ENCODE measurements around the gene OTUD3.
"Not testable (repeated sequence)": the region's sequence is repeated elsewhere in the genome, so short reads cannot be mapped to it uniquely, and the experiment has no call there.

OTUD3 gene

GRCh38 chr1:19862944-19863343, 19.3 kb upstream of the OTUD3 start:
- H3K27ac ChIP-seq = no peak overlapping the region
- H3K27me3 ChIP-seq = peaks cover 0 to 11% of the 10 kb centered on the region in 2 donors
- no peaks in the 10 kb centered on the region for H3K4me1 ChIP-seq
- TF ChIP-seq, protein P1, sequence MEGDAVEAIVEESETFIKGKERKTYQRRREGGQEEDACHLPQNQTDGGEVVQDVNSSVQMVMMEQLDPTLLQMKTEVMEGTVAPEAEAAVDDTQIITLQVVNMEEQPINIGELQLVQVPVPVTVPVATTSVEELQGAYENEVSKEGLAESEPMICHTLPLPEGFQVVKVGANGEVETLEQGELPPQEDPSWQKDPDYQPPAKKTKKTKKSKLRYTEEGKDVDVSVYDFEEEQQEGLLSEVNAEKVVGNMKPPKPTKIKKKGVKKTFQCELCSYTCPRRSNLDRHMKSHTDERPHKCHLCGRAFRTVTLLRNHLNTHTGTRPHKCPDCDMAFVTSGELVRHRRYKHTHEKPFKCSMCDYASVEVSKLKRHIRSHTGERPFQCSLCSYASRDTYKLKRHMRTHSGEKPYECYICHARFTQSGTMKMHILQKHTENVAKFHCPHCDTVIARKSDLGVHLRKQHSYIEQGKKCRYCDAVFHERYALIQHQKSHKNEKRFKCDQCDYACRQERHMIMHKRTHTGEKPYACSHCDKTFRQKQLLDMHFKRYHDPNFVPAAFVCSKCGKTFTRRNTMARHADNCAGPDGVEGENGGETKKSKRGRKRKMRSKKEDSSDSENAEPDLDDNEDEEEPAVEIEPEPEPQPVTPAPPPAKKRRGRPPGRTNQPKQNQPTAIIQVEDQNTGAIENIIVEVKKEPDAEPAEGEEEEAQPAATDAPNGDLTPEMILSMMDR (IDR thresholded peaks at IDR 0.05) = no peak
- H3K4me3 ChIP-seq = no peak overlapping the region
- no peak for DNase-seq
- intact Hi-C loops (cut with DNase I; ENCODE audit: low total_unique reads) = loop anchor here (5.0 kb wide), 1 partner anchor 1511 kb away; no protein-coding TSS in a partner anchor
- H3K9me3 ChIP-seq = peaks cover 5 to 14% (median 12%) of the 10 kb centered on the region in 3 donors
- H3K36me3 ChIP-seq = no peaks in the 10 kb centered on the region

DNA sequence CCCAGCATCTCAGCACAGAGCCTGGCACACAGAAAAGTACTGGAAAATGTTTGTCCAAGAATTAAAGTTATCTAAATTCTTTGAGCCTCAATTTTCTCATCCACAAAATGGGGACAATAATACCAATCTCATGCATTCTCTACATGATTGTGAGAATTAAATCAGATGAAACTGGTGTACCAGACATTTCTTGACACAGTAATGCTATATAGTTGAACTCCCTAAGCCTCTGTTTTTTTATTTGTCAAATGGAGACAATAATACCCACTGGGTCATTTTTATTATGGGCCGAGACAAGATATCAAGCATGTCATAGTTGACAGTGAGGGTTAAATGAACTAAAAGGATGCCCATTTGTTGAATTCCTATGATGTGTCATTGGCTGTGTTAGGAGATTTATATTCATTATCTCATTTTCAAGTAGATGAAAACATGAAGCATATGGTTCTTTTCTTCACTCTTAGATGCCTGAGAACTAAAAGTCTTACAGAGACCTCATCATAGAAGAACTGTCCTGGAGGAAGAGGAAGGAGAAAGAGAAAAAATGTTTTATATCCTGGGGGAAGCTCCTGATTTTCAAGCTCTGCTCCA, 17.5 kb upstream of the OTUD3 start:
- Histone ChIP-seq H3K4me1 (no peaks in the 10 kb centered on the region), H3K9me3 (peaks cover 5 to 14% (median 12%) of the 10 kb centered on the region in 3 donors), H3K27me3 (peaks cover 0 to 21% of the 10 kb centered on the region in 2 donors), H3K36me3 (no peaks in the 10 kb centered on the region), H3K27ac (no peak overlapping the region), H3K4me3 (no peak overlapping the region)
- TF ChIP-seq, protein P1 (IDR thresholded peaks at IDR 0.05) = no peak
- intact Hi-C loops (cut with DNase I; ENCODE audit: low total_unique reads) = loop anchor here (5.0 kb wide), 1 partner anchor 1512 kb away; no protein-coding TSS in a partner anchor
- DNase-seq = no peak

GRCh38 chr1:19866029-19866428, 16.2 kb upstream of the OTUD3 start:
- no peak overlapping the region for H3K4me3 ChIP-seq
- H3K4me1 ChIP-seq = no peaks in the 10 kb centered on the region
- H3K27me3 ChIP-seq = peaks cover 0 to 23% of the 10 kb centered on the region in 2 donors
- no peak for DNase-seq
- H3K36me3 ChIP-seq = no peaks in the 10 kb centered on the region
- peaks cover 5 to 14% (median 12%) of the 10 kb centered on the region in 3 donors for H3K9me3 ChIP-seq
- TF ChIP-seq, protein P1 (IDR thresholded peaks at IDR 0.05) = no peak
- no peak overlapping the region for H3K27ac ChIP-seq
- intact Hi-C loops (cut with DNase I; ENCODE audit: low total_unique reads) = no loop called here

GRCh38 chr1:19866758-19867157, 15.4 kb upstream of the OTUD3 start:
- DNase-seq = no peak
- TF ChIP-seq, protein P1 (IDR thresholded peaks at IDR 0.05) = no peak
- H3K27ac ChIP-seq = no peak overlapping the region

DNA sequence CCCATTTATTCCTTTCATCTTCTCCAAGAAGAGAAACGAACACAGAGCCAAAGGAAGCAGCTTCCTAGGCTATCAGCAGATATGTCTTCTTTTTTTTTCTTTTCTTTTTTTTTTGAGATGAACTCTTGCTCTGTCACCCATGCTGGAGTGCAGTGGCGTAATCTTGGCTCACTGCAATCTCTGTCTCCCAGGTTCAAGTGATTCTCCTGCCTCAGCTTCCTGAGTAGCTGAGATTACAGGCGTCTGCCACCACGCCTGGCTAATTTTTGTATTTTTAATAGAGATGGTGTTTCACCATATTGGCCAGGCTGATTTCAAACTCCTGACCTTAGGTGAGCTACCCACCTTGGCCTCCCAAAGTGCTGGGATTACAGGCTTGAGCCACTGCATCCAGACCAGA, 13.6 kb upstream of the OTUD3 start:
- H3K4me1 ChIP-seq; DNase-seq; H3K27ac ChIP-seq; H3K9me3 ChIP-seq; H3K36me3 ChIP-seq; intact Hi-C loops (cut with DNase I; ENCODE audit: low total_unique reads); H3K4me3 ChIP-seq: not testable (repeated sequence)
- H3K27me3 ChIP-seq = peaks cover 0 to 26% of the 10 kb centered on the region in 2 donors

More at GRCh38 chr1:19866758-19867157, 15.4 kb upstream of the OTUD3 start:
- Histone ChIP-seq H3K4me3 (no peak overlapping the region), H3K9me3 (peaks cover 5 to 14% (median 12%) of the 10 kb centered on the region in 3 donors), H3K36me3 (no peaks in the 10 kb centered on the region), H3K4me1 (no peaks in the 10 kb centered on the region), H3K27me3 (peaks cover 0 to 26% of the 10 kb centered on the region in 2 donors)
- intact Hi-C loops (cut with DNase I; ENCODE audit: low total_unique reads) = no loop called here

- H3K9me3 ChIP-seq; intact Hi-C loops (cut with DNase I; ENCODE audit: low total_unique reads); H3K4me3 ChIP-seq; DNase-seq; H3K4me1 ChIP-seq; H3K27ac ChIP-seq; H3K36me3 ChIP-seq: not testable (repeated sequence)
- peaks cover 0 to 26% of the 10 kb centered on the region in 2 donors for H3K27me3 ChIP-seq
These were observed 12.7 kb upstream of the OTUD3 start for GRCh38 chr1:19869453-19869852.
